NOMO-1 (cell line): Measurements from ENCODE around the gene ADRA2C.

Experiments
- DNase-seq, 2 experiments: peaks; one replicate each; lab custom pipeline; 2025; ENCODE audit not compliant: unreplicated experiment in 2 of 2; lab: John Stamatoyannopoulos, UW

The ADRA2C gene

DNA sequence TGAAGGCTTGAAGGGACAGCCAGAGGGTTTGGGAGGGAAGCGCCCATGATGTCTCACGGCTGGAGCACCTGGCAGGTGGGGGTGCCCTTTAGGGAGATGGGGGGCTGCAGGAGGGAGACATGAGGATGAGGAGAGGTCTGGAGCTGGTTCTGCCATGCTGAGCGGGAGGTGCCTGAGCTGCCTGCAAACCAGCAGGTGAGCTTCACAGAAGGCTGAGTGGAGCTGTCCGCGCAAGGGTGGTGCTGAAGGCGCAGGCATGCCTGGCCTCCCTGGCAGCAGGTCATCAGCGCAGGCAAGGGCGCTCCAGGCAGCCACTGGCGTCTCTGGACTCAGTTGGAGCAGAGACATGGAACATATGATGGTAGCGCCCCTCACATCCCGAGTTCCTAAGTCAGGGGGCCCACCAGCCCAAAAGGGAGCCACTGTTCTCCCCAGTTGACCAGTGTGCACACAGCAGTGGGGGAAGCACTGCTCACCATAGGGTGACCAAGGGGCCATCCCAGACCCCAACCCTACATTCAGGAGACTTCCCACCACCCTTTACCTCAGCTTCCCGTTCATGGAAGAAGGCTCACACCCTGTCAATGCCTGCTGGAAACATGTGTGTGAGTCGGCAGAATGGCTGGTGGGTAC lies 25.8 kb downstream of the ADRA2C start:
- DNase-seq = no peak

- DNase-seq = no peak
Measured at GRCh38 chr4:3792813-3793212, 26.6 kb downstream of the ADRA2C start.

- DNase-seq = no peak
Measured at GRCh38 chr4:3793545-3793944, 27.4 kb downstream of the ADRA2C start.

DNA sequence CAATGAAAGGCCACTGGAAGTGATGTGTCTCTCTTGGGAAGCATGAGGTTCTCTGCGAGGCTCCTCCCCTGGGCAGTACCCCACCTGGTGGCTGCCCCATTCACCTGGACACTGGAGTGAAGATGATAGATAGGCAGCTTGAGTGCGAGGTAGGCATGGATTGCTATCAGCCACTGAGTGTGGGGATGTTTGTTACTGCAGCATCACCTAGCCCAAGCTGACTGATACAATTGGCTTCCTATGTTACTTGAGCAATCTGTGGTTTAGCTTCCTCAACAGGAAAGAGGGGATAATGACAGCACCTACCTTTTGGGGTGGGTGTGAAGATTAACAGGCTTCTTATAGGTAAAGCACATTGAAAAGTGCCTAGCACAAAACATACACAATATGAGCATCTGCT lies 30.8 kb downstream of the ADRA2C start:
- DNase-seq = no peak

DNA sequence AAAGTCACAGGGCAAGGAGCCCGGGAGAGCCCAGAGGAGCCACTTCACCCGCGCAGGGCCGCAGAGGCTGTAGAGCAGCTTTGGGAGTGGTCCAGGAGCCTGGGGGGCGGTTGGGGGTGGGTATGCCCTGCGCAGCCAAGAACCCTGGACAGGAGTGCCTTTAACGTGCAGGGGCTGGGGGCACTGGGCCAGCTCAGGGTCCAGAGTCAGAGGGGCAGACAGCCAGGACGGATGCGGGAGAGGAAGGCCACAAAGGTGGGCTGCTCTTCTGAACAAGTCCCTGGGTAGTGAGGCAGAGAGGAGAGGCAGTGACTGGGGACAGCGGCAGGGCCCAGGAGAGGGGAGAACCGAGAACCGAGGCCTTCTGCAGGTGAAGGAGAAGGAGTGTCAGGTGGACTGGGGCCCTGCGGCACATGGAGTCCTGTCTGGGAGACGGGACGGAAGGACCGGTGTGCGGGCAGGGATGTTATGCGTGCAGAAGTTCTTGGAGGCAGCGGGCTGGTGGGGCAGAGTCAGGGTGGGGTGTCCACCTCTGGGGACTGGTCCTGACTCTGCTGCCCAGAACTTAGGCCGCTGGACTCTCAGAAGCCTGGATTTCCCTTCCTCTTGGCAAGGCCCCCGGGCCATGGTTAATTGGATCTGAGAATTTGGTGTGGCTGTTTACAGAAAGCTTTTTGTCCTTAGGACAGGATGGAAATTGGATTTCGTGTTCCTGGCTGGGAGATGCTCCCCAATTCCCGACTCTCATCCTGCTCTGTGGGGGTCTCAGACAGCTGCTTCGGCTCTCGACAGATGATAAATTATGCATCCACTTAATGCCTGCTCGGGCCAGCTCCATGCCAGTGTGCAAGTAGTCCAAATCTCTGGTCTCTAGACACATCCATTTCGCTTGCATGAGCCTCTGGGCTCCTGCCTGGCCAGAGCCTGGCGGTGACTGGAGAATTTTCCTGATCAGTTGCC lies 31.9 kb downstream of the ADRA2C start:
- DNase-seq = no peak

DNA sequence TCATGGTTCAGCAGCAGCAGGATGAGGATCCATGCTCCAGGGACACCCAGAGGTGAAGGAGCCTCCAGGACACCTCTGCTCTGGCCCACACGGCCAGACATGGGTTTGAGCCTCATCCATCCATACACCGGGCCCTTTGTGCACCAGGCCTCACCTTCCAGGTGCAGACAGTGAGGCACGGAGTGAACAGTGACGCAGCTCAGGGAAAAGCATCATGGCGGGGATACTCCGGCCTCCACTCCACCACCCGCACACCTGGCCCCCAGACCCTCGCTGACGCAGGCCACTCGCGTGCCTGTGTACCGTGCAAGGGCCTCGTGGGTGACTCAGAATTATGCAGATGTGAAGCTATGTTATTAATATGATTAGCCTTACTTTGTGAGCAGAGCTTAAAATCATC lies 33.3 kb downstream of the ADRA2C start:
- DNase-seq = no peak

GRCh38 chr4:3800351-3800750 lies 34.2 kb downstream of the ADRA2C start:
- no peak for DNase-seq

- DNase-seq = no peak
Measured at GRCh38 chr4:3801521-3801920, 35.3 kb downstream of the ADRA2C start.

GRCh38 chr4:3801931-3802550 lies 35.9 kb downstream of the ADRA2C start:
- no peak for DNase-seq

DNA sequence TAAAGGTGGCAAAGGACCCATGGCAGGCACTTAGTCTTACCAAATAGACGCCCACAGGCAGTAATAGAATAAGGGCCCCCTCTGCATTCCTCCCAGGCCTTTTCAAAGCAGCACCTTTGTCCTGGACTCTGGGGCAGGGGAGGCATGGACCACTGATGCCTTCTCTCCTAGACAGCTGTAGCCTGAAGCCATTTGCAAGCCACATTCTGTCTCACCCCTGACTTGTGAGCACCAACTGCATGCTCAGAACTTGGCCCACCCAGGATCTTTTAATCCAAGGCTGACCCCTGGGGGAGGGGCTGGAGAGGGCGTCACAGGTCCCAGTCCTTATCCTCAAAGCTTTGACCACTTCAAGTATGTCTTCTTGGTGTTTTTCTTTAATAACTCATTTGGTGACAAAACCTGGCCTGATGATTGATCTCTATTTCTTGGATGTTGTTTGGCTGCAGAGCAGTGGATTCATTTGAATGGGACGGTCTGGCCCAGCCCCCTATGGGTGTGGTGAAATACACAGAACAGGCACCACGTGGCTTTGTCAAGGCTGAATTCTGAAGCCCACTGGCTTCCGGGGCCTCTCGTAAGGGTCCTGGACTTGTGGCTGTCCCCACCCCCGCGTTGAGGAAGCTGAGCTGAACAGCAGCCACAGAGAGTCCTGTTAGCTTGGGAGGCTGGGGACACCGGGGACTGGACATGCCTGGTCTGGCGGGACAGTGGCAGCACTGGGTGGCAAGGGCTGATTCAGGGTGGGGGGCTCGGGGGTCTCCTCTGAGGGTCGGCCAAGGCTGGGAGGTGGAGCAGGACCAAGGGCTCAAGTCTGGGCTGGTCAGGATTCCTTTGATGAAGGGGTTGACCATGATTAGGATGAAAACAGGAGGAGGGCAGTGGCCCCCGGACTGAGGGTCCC lies 36.6 kb downstream of the ADRA2C start:
- DNase-seq = no peak

GRCh38 chr4:3803475-3803847 lies 37.3 kb downstream of the ADRA2C start:
- DNase-seq = no peak

DNA sequence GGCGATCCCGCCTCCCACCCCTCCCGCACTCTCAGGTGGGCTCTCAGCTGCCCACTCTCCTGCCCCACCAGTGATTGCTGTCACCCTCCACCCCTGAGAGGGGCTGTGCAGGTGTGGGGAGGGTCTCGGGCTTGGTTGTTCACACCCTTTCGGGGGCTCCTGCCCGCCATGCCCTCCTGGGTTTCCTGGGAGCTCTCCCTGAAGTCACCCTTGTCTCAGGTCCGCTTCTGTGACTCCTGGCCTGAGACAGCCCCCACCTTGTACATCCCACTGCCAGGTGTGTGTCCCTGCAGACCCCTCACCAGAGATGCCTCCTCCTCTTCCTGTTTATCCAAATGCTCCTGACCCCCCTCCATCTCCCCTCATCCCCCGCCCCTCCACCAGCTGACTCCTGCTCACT lies 37.8 kb downstream of the ADRA2C start:
- no peak for DNase-seq

DNA sequence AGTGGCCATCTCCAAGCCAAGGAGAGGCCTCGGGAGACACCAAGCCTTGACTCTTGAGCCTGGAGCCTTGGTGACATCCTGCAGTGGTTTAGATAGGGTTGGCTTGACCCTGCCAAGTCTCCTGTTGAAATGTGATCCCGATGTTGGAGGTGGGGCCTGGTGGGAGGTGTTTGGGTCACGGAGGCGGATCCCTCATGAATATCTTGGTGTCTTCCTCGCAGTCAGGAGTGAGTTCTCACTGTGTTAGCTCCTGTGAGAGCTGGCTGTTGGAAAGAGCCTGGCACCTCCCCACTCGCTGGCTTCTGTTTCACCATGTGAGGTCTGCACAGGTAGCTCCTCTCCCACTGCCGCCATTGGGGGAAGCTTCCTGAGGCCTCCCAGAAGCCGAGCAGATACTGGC lies 38.8 kb downstream of the ADRA2C start:
- no peak for DNase-seq

DNA sequence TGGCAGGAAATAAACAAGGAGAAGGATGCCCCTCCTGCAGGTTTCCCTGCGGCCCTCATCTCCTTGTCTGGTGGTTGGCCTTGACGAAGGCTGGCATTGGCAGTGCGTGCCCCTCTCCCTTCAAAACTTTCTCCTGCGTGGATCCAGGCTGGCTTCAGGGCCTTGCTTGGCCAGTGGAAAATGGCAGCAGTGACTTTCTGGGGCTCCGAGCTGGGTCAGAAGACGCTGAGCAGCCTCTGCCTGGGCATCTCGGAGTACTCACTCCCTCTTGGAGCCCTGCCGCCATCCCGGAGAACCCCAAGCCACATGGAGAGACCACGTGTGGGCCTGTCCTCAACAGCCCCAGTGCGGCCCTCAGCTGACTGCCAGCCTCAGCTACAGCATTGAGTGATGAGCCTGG lies 39.5 kb downstream of the ADRA2C start:
- no peak for DNase-seq

DNA sequence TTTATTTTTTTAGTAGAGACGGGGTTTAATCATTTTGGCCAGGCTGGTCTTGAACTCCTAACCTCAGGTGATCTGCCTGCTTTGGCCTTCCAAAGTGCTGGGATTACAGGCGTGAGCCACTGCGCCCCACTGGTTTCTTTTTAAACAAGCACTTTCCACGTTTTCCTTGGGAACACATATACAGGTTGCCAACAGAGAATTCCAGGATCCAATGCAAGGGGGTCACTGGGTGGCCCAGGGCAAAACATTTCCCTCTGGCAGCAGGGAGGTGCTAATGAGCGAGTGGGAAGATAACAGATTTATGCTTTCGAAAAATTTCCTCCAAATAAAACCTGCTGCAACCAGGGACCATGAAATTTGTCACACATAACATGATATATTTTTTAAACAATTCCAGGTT lies 41.1 kb downstream of the ADRA2C start:
- DNase-seq = no peak

DNA sequence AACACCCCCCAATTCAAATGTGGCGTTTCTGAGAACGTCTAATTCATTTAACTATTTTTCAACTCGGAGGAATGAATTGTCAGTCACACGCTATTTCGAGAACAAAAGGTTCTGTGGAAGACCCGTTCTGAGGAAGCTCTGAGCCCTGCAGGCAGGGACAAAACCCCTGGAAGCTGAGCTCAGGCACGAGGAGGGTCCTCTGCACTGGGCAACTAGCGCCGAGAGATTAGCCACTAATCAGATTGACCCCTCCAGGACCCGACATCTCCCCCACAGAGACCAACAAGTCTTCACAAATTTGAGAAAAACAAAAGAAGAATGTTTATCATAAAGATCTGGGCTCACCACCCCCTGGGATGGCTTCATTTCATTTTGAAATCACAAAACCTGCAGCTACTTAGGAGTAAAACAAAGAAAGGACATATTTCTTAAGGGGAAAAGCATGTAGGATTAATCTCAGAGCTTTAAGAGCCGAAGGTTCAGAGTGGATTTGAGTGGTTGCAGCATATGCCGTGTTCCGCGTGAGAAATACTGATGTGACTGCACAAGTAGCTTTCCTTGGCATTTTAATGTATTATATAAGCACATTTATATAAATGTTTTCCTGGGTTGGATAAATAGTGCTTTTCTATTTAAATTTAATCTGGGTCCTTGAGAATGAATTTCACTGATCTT lies 41.8 kb downstream of the ADRA2C start:
- DNase-seq = no peak

- no peak for DNase-seq
Measured at GRCh38 chr4:3808597-3808996, 42.4 kb downstream of the ADRA2C start.

GRCh38 chr4:3809028-3809427 lies 42.8 kb downstream of the ADRA2C start:
- no peak for DNase-seq

- DNase-seq = no peak
Measured at GRCh38 chr4:3809451-3810110, 43.4 kb downstream of the ADRA2C start.
